Natural killer cell (primary cell): ENCODE measurements around the gene VWDE. TPM values are rescaled to one million over a fixed set of nuclear protein-coding genes. Genes with fewer than 3 reads are reported as not detected.

Experiments
- ATAC-seq, 3 donors: fragments of 150-1000 bp in 2 of 3; fragments of 200-7000 bp in 1 of 3; cut with Tn5 transposase; 1 replicate in 1 of 3; 2 replicates in 2 of 3; pipeline ENCODE4 v1.10.0; 2021; ENCODE audit warnings: mild to moderate bottlenecking in 2 of 3, moderate library complexity in 2 of 3
- DNase-seq, 2 donors: peaks; one replicate each; pipeline versions ENCODE4 v3.0.0 to v3.0.0-alpha.2; 2013 to 2021; ENCODE audit warnings: mixed read lengths in 1 of 2
- H3K27ac ChIP-seq: one replicate; pipeline ENCODE4 v1.5.1; 2013; ENCODE audit warnings: mild to moderate bottlenecking, low read length
- H3K27me3 ChIP-seq: one replicate; pipeline ENCODE4 v1.6.1; 2013; ENCODE audit warnings: low read length; ENCODE audit not compliant: control insufficient read depth, insufficient read depth
- H3K36me3 ChIP-seq: one replicate; pipeline ENCODE4 v1.6.1; 2013; ENCODE audit warnings: low read length; ENCODE audit not compliant: control insufficient read depth, insufficient read depth
- H3K4me1 ChIP-seq: one replicate; pipeline ENCODE4 v1.6.1; 2013; ENCODE audit warnings: low read length; ENCODE audit not compliant: control insufficient read depth, insufficient read depth
- H3K4me3 ChIP-seq: one replicate; pipeline ENCODE4 v1.5.1; 2013; ENCODE audit warnings: low read length
- H3K9me3 ChIP-seq: one replicate; pipeline ENCODE4 v1.6.1; 2013; ENCODE audit warnings: low read length; ENCODE audit not compliant: control insufficient read depth, insufficient read depth
- H3K27ac Mint-ChIP-seq, 2 donors: one replicate each; pipeline ENCODE4 v1.8.0; 2022; ENCODE audit warnings: mild to moderate bottlenecking in 2 of 2, mixed read lengths in 2 of 2, moderate library complexity in 1 of 2
- H3K27me3 Mint-ChIP-seq, 2 donors: one replicate each; pipeline ENCODE4 v1.8.0; 2022; ENCODE audit warnings: low read depth in 2 of 2, mixed read lengths in 2 of 2
- H3K36me3 Mint-ChIP-seq: one replicate; pipeline ENCODE4 v1.8.0; 2022; ENCODE audit warnings: mixed read lengths
- H3K4me1 Mint-ChIP-seq, 2 donors: one replicate each; pipeline ENCODE4 v1.8.0; 2022; ENCODE audit warnings: mixed read lengths in 2 of 2
- H3K4me3 Mint-ChIP-seq: one replicate; pipeline ENCODE4 v1.8.0; 2022; ENCODE audit warnings: mild to moderate bottlenecking, moderate library complexity, mixed read lengths
- H3K9me3 Mint-ChIP-seq, 2 donors: one replicate each; pipeline ENCODE4 v1.8.0; 2022; ENCODE audit warnings: mixed read lengths in 2 of 2
- WGBS: methylation state at CpG from one replicate; pipeline ENCODE4 v1.1.7; 2013; ENCODE audit warnings: missing lambda C conversion rate; ENCODE audit not compliant: insufficient coverage; 5-methylcytosine and 5-hydroxymethylcytosine counted together
- intact Hi-C: fragments of 100-400 bp; cut with micrococcal nuclease; formaldehyde crosslinking; loops from one replicate; pipeline ENCODE4 v1.14.2; 2022
- total RNA-seq, 4 donors: library from RNA; stranded (reverse); fragments of 120-200 nt in 1 of 4; gene quantifications; one replicate each; pipeline versions ENCODE4 v1.2.3 to v1.2.4, GENCODE V29; 2013 to 2022
- TF ChIP-seq, protein P1 (sequence below): fragments of 200-600 bp; IDR thresholded peaks from one replicate; pipeline ENCODE4 v1.8.0; 2022; ENCODE audit warnings: antibody characterized with exemption

Gene VWDE
- total RNA-seq, 3 donors from 2014 or later (not counting 1 experiment from before 2014, with no cell fraction given) = 0.09 TPM; not detected in 2

- Histone ChIP-seq H3K27me3 (no peaks in the 10 kb centered on the region), H3K9me3 (no peaks in the 10 kb centered on the region), H3K4me1 (no peaks in the 10 kb centered on the region), H3K36me3 (no peaks in the 10 kb centered on the region), H3K27ac (no peak overlapping the region), H3K4me3 (no peak overlapping the region)
- H3K4me3 Mint-ChIP-seq = no peak overlapping the region
- no peaks in the 10 kb centered on the region for H3K4me1 Mint-ChIP-seq
- TF ChIP-seq, protein P1, sequence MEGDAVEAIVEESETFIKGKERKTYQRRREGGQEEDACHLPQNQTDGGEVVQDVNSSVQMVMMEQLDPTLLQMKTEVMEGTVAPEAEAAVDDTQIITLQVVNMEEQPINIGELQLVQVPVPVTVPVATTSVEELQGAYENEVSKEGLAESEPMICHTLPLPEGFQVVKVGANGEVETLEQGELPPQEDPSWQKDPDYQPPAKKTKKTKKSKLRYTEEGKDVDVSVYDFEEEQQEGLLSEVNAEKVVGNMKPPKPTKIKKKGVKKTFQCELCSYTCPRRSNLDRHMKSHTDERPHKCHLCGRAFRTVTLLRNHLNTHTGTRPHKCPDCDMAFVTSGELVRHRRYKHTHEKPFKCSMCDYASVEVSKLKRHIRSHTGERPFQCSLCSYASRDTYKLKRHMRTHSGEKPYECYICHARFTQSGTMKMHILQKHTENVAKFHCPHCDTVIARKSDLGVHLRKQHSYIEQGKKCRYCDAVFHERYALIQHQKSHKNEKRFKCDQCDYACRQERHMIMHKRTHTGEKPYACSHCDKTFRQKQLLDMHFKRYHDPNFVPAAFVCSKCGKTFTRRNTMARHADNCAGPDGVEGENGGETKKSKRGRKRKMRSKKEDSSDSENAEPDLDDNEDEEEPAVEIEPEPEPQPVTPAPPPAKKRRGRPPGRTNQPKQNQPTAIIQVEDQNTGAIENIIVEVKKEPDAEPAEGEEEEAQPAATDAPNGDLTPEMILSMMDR = no peak
- no peaks in the 10 kb centered on the region for H3K27me3 Mint-ChIP-seq
- H3K27ac Mint-ChIP-seq = no peak overlapping the region
- intact Hi-C loops = no loop called here
- 93% methylated on average over 4 of the region's 5 CpGs for WGBS
- DNase-seq (no peak), ATAC-seq (no peak)
- H3K36me3 Mint-ChIP-seq = no peaks in the 10 kb centered on the region
- no peaks in the 10 kb centered on the region for H3K9me3 Mint-ChIP-seq
Observed at GRCh38 chr7:12377406-12377805, 26.3 kb downstream of the VWDE start.

GRCh38 chr7:12373580-12374263, 29.9 kb downstream of the VWDE start:
- WGBS = 96% methylated on average over 4 of the region's 5 CpGs
- H3K27ac Mint-ChIP-seq = no peak overlapping the region

DNA sequence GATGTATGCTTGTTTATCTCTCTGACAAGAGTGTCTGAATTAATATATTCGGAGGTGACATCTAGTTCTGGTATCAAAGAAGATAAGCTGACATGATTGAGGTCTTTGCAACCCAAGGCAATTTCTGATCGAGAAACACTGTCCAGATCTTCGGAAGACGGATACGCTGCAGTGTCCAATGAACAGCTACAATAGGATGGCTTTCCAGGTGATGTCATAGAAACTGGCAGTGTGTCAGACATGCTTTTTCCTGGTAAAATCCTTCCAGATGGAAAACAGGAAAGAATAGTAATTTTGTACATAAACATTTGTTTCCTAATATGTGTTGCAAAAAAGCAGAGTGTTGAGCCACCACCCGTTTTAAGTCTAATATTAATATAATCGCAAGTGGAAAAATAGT, 33.4 kb downstream of the VWDE start:
- Mint-ChIP-seq H3K4me1 (no peaks in the 10 kb centered on the region), H3K27ac (no peak overlapping the region), H3K36me3 (no peaks in the 10 kb centered on the region), H3K4me3 (no peak overlapping the region), H3K27me3 (no peaks in the 10 kb centered on the region), H3K9me3 (no peaks in the 10 kb centered on the region)
- intact Hi-C loops = no loop called here
- Histone ChIP-seq H3K9me3 (no peaks in the 10 kb centered on the region), H3K4me1 (no peaks in the 10 kb centered on the region), H3K36me3 (no peaks in the 10 kb centered on the region), H3K4me3 (no peak overlapping the region), H3K27ac (no peak overlapping the region), H3K27me3 (no peaks in the 10 kb centered on the region)
- ATAC-seq (no peak), DNase-seq (no peak)
- TF ChIP-seq, protein P1 = no peak
- 97% methylated on average over 7 of the region's 7 CpGs for WGBS

More at GRCh38 chr7:12373580-12374263, 29.9 kb downstream of the VWDE start:
- H3K4me1 Mint-ChIP-seq = no peaks in the 10 kb centered on the region
- Histone ChIP-seq H3K4me1 (no peaks in the 10 kb centered on the region), H3K27ac (no peak overlapping the region), H3K9me3 (no peaks in the 10 kb centered on the region), H3K36me3 (no peaks in the 10 kb centered on the region), H3K27me3 (no peaks in the 10 kb centered on the region), H3K4me3 (no peak overlapping the region)
- H3K4me3 Mint-ChIP-seq = no peak overlapping the region
- H3K27me3 Mint-ChIP-seq = no peaks in the 10 kb centered on the region
- no peak for ATAC-seq
- no peaks in the 10 kb centered on the region for H3K9me3 Mint-ChIP-seq
- intact Hi-C loops = no loop called here
- DNase-seq = no peak
- TF ChIP-seq, protein P1 = no peak
- H3K36me3 Mint-ChIP-seq = no peaks in the 10 kb centered on the region

DNA sequence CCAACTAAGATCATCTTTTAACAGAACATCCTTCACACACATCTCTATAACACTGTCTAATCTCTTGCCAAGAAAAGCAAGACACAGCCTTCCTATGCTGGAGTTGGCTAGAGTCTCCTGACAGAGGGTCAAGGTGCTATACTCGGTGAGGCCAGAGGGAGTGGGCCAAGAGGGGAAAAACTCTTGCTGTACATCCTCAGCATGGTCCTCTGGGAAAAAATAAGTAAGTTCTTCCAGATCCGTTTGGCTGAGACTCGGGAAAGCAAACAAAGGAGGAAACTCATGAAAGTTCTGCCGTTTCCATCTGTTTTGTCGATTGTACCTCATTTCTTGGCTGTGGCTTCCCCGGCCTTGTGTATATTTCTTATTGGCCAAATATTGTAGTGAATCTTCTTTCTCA, 33.9 kb downstream of the VWDE start:
- TF ChIP-seq, protein P1 = no peak
- no peak for ATAC-seq
- H3K4me3 ChIP-seq = no peak overlapping the region
- H3K27ac Mint-ChIP-seq = no peak overlapping the region
- H3K27ac ChIP-seq = no peak overlapping the region
- peaks cover 0 to 2% of the 10 kb centered on the region in 2 donors for H3K27me3 Mint-ChIP-seq
- H3K4me1 ChIP-seq = no peaks in the 10 kb centered on the region
- no peak for DNase-seq
- no peaks in the 10 kb centered on the region for H3K4me1 Mint-ChIP-seq
- no peaks in the 10 kb centered on the region for H3K36me3 ChIP-seq
- no peak overlapping the region for H3K4me3 Mint-ChIP-seq
- H3K36me3 Mint-ChIP-seq = no peaks in the 10 kb centered on the region
- intact Hi-C loops = no loop called here
- H3K9me3 ChIP-seq = no peaks in the 10 kb centered on the region
- H3K27me3 ChIP-seq = no peaks in the 10 kb centered on the region
- peaks cover 0 to 2% of the 10 kb centered on the region in 2 donors for H3K9me3 Mint-ChIP-seq
- WGBS = 89% methylated on average over 6 of the region's 6 CpGs
